ENCODE data around the gene MRPL28.
"Not testable (repeated sequence)": the region's sequence is repeated elsewhere in the genome, so short reads cannot be mapped to it uniquely, and the experiment has no call there.

The MRPL28 gene

GRCh38 chr16:391885-392335 lies 21.6 kb upstream of the MRPL28 start:
- no peak overlapping the region for H3K4me3 ChIP-seq (ENCODE audit: low read depth, low read length)
- DNase-seq (ENCODE audit: low read depth): peak; percentile 29
- peak; percentile 97 for TF ChIP-seq CTCF (IDR thresholded peaks at IDR 0.05; ENCODE audit: low read depth, low read length, missing control alignments)

- no peak for TF ChIP-seq CTCF (IDR thresholded peaks at IDR 0.05; ENCODE audit: low read depth, low read length, missing control alignments)
- H3K4me3 ChIP-seq (ENCODE audit: low read depth, low read length): no peak overlapping the region
- no peak for DNase-seq (ENCODE audit: low read depth)
Observed at GRCh38 chr16:389352-389751, 19.0 kb upstream of the MRPL28 start.

GRCh38 chr16:387761-388666 lies 17.7 kb upstream of the MRPL28 start:
- H3K4me3 ChIP-seq (ENCODE audit: low read depth, low read length); DNase-seq (ENCODE audit: low read depth): not testable (repeated sequence)

GRCh38 chr16:386641-387156 lies 16.4 kb upstream of the MRPL28 start:
- no peak for DNase-seq (ENCODE audit: low read depth)
- TF ChIP-seq CTCF (IDR thresholded peaks at IDR 0.05; ENCODE audit: low read depth, low read length, missing control alignments): no peak
- no peak overlapping the region for H3K4me3 ChIP-seq (ENCODE audit: low read depth, low read length)

GRCh38 chr16:383326-384051 lies 13.2 kb upstream of the MRPL28 start:
- DNase-seq (ENCODE audit: low read depth): peak; percentile 63
- no peak for TF ChIP-seq CTCF (IDR thresholded peaks at IDR 0.05; ENCODE audit: low read depth, low read length, missing control alignments)
- peak overlapping the region; percentile 76 for H3K4me3 ChIP-seq (ENCODE audit: low read depth, low read length)

- no peak for TF ChIP-seq CTCF (IDR thresholded peaks at IDR 0.05; ENCODE audit: low read depth, low read length, missing control alignments)
- peak within 1 kb of the TSS; percentile 94 for H3K4me3 ChIP-seq (ENCODE audit: low read depth, low read length)
- no peak for DNase-seq (ENCODE audit: low read depth)
Observed at GRCh38 chr16:381789-382717, 11.7 kb upstream of the MRPL28 start, which contains the start of gene PGAP6. PGAP6 (minus strand) TSS chr16:381978; CDS start chr16:381821, 157 bp downstream.

Data from GM12864 (cell line).